HUES64 (cell line): ENCODE data around the gene SPRR2F.
"Not testable (repeated sequence)": the region's sequence is repeated elsewhere in the genome, so short reads cannot be mapped to it uniquely, and the experiment has no call there.

Experiments
- H3K27ac ChIP-seq: 2 replicates; pipeline ENCODE4 v1.7.0; 2013; ENCODE audit warnings: low read depth, low read length, inconsistent platforms
- H3K27me3 ChIP-seq: 2 replicates; pipeline ENCODE4 v1.6.1; 2013; ENCODE audit warnings: mild to moderate bottlenecking, low read length; ENCODE audit not compliant: insufficient read depth
- H3K36me3 ChIP-seq: 2 replicates; pipeline ENCODE4 v1.6.1; 2013; ENCODE audit warnings: mild to moderate bottlenecking, low read length; ENCODE audit not compliant: insufficient read depth
- H3K4me1 ChIP-seq: 2 replicates; pipeline ENCODE4 v1.6.1; 2013; ENCODE audit warnings: mild to moderate bottlenecking, low read length, moderate library complexity; ENCODE audit not compliant: insufficient read depth
- H3K4me3 ChIP-seq: 2 replicates; pipeline ENCODE4 v1.5.1; 2013; ENCODE audit warnings: mild to moderate bottlenecking, low read length, moderate library complexity
- H3K9ac ChIP-seq: 2 replicates; pipeline ENCODE4 v1.6.1; 2013; ENCODE audit warnings: mild to moderate bottlenecking, low read depth, low read length
- H3K9me3 ChIP-seq: 2 replicates; pipeline ENCODE4 v1.6.1; 2013; ENCODE audit warnings: low read depth, low read length; ENCODE audit not compliant: insufficient read depth
- WGBS: fragments of 150-250, 120-280 bp; methylation state at CpG from one replicate; pipeline ENCODE4 v1.1.7; 2013; ENCODE audit warnings: missing lambda C conversion rate; 5-methylcytosine and 5-hydroxymethylcytosine counted together

Gene SPRR2F

GRCh38 chr1:153122831-153123421 lies 9.6 kb upstream of the SPRR2F start:
- H3K9ac ChIP-seq = peak overlapping the region; percentile 65
- H3K4me3 ChIP-seq = peak overlapping the region; percentile 42
- WGBS = 44% methylated on average over 3 of the region's 3 CpGs

GRCh38 chr1:153120945-153121344 lies 7.6 kb upstream of the SPRR2F start:
- Histone ChIP-seq H3K27ac (no peak overlapping the region), H3K36me3 (peaks cover 5% of the 10 kb centered on the region; the same call in 1 of the 2 replicates), H3K27me3 (no peaks in the 10 kb centered on the region), H3K4me1 (peaks cover 12% of the 10 kb centered on the region), H3K9ac (no peak overlapping the region), H3K9me3 (peaks cover 17% of the 10 kb centered on the region), H3K4me3 (no peak overlapping the region)

More at GRCh38 chr1:153122831-153123421, 9.6 kb upstream of the SPRR2F start:
- H3K4me1 ChIP-seq = peaks cover 17% of the 10 kb centered on the region
- peak overlapping the region; percentile 85 for H3K27ac ChIP-seq
- H3K36me3 ChIP-seq = peaks cover 5% of the 10 kb centered on the region; the same call in 1 of the 2 replicates
- peaks cover 21% of the 10 kb centered on the region for H3K9me3 ChIP-seq
- no peaks in the 10 kb centered on the region for H3K27me3 ChIP-seq

- 85% methylated on average over 3 of the region's 3 CpGs for WGBS
- Histone ChIP-seq H3K27ac (no peak overlapping the region), H3K4me3 (no peak overlapping the region), H3K9me3 (peaks cover 3% of the 10 kb centered on the region; the same call in 1 of the 2 replicates), H3K36me3 (no peaks in the 10 kb centered on the region), H3K9ac (no peak overlapping the region), H3K4me1 (peaks cover 10% of the 10 kb centered on the region), H3K27me3 (no peaks in the 10 kb centered on the region)
These were observed 6.2 kb upstream of the SPRR2F start for GRCh38 chr1:153119491-153119971.

- H3K4me3 ChIP-seq, H3K4me1 ChIP-seq, H3K36me3 ChIP-seq, H3K9me3 ChIP-seq, H3K27me3 ChIP-seq, H3K9ac ChIP-seq, H3K27ac ChIP-seq: not testable (repeated sequence)
These were observed 1.9 kb upstream of the SPRR2F start for GRCh38 chr1:153115264-153115663.

GRCh38 chr1:153112454-153112853 lies 862 bp downstream of the SPRR2F start:
- not testable (repeated sequence) for H3K4me3 ChIP-seq, H3K9me3 ChIP-seq, H3K27me3 ChIP-seq, H3K4me1 ChIP-seq, H3K36me3 ChIP-seq, H3K9ac ChIP-seq, H3K27ac ChIP-seq
- 88% methylated on average over 5 of the region's 5 CpGs for WGBS

GRCh38 chr1:153100245-153100644 lies 13.1 kb downstream of the SPRR2F start:
- WGBS = 100% methylated on average over 2 of the region's 5 CpGs

GRCh38 chr1:153099461-153100045 lies 13.8 kb downstream of the SPRR2F start:
- H3K27me3 ChIP-seq = no peaks in the 10 kb centered on the region
- 99% methylated on average over 9 of the region's 9 CpGs for WGBS
- no peaks in the 10 kb centered on the region for H3K4me1 ChIP-seq
- no peaks in the 10 kb centered on the region for H3K36me3 ChIP-seq
- no peak overlapping the region for H3K27ac ChIP-seq
- no peak overlapping the region for H3K4me3 ChIP-seq
- no peaks in the 10 kb centered on the region for H3K9me3 ChIP-seq
- H3K9ac ChIP-seq = no peak overlapping the region

More at GRCh38 chr1:153100245-153100644, 13.1 kb downstream of the SPRR2F start:
- Histone ChIP-seq H3K4me3 (no peak overlapping the region), H3K9me3 (no peaks in the 10 kb centered on the region), H3K27me3 (no peaks in the 10 kb centered on the region), H3K4me1 (no peaks in the 10 kb centered on the region), H3K27ac (no peak overlapping the region), H3K9ac (no peak overlapping the region), H3K36me3 (no peaks in the 10 kb centered on the region)

GRCh38 chr1:153095764-153096163 lies 17.6 kb downstream of the SPRR2F start:
- no peaks in the 10 kb centered on the region for H3K9me3 ChIP-seq
- H3K4me1 ChIP-seq = no peaks in the 10 kb centered on the region
- no peak overlapping the region for H3K27ac ChIP-seq
- H3K36me3 ChIP-seq = no peaks in the 10 kb centered on the region
- H3K4me3 ChIP-seq = no peak overlapping the region
- H3K27me3 ChIP-seq = no peaks in the 10 kb centered on the region
- no peak overlapping the region for H3K9ac ChIP-seq

- no peaks in the 10 kb centered on the region for H3K27me3 ChIP-seq
- H3K4me3 ChIP-seq = no peak within 1 kb of the TSS
- H3K4me1 ChIP-seq = no peaks in the 10 kb centered on the region
- no peak within 1 kb of the TSS for H3K9ac ChIP-seq
- H3K36me3 ChIP-seq = no peaks in the 10 kb centered on the region
- H3K9me3 ChIP-seq = no peaks in the 10 kb centered on the region
- H3K27ac ChIP-seq = no peak within 1 kb of the TSS
These were observed 18.9 kb downstream of the SPRR2F start, which contains the start of gene SPRR2E for GRCh38 chr1:153094426-153094825. Gene SPRR2E, minus strand, starts transcription at chr1:153094526. Its CDS starts 775 bp downstream, at chr1:153093751.

- Histone ChIP-seq H3K27ac (no peak overlapping the region), H3K9me3 (no peaks in the 10 kb centered on the region), H3K9ac (no peak overlapping the region), H3K4me3 (no peak overlapping the region), H3K27me3 (no peaks in the 10 kb centered on the region), H3K36me3 (no peaks in the 10 kb centered on the region), H3K4me1 (no peaks in the 10 kb centered on the region)
- 91% methylated on average over 1 of the region's 1 CpG for WGBS
These were observed 25.7 kb downstream of the SPRR2F start for GRCh38 chr1:153087652-153088051.

GRCh38 chr1:153081736-153082135 lies 31.6 kb downstream of the SPRR2F start:
- Histone ChIP-seq H3K36me3 (no peaks in the 10 kb centered on the region), H3K27ac (no peak overlapping the region), H3K4me1 (no peaks in the 10 kb centered on the region), H3K4me3 (no peak overlapping the region), H3K9me3 (no peaks in the 10 kb centered on the region), H3K27me3 (no peaks in the 10 kb centered on the region), H3K9ac (no peak overlapping the region)
- whole genome bisulfite sequencing = 100% methylated on average over 2 of the region's 3 CpGs
